HG02938 (cell line): Measurements from ENCODE around the gene PRICKLE3.
"Not testable (repeated sequence)": the region's sequence is repeated elsewhere in the genome, so short reads cannot be mapped to it uniquely, and the experiment has no call there.

Source experiments
- ATAC-seq: cut with Tn5 transposase; IDR thresholded peaks from one replicate; pipeline ENCODE4 v1.9.1; 2021; ENCODE audit warnings: mild to moderate bottlenecking, moderate library complexity; ENCODE audit not compliant: unreplicated experiment

PRICKLE3 gene

DNA sequence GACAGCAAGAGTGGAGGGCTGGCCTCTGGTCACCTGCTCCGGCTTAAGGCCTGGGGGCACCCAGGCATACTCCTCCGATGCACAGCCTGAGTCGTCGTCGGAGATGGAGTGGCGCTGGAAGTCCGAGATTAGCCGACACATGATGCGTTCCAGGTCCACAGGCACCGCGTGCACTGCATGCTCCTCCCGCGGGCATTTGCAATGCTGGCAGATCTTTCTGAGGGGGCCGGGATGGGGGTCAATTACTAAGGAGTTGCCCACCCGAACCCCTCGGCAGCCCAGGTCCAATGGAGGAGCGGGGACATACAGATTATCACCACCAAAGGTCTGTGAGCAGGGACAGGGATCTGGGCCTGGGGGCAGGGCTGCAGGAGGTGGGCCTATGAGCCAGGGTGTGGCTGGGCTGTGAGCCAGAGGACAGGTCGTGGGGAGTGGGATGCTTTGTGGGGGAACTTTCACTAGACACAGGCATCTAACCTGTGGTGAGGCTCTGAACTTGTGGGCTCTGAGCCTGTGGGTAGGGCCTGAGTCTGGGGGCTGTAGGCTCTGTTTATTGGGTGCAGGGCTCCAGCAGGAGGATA, 2.4 kb downstream of the PRICKLE3 start:
- no peak for ATAC-seq

DNA sequence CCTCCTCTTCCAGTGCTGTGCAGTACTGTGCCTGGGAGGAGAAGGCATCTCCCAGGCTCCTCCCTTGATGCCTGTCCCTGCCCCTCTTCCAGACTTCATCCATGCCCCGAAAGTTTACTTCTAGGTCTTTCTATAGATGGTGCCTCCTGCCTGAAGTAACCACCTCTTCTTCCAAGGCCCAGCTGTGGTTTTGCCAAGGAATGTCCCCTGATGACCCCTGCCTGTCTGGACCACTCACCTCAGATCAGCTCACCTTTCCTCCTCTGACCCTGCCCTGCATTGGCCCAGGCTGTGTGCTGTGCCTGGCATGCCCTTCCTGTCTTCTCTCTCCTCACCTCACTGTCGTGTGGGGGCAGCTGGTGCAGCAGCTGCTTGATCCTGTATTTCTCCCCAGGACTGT, 6.8 kb downstream of the PRICKLE3 start:
- ATAC-seq, result no peak

DNA sequence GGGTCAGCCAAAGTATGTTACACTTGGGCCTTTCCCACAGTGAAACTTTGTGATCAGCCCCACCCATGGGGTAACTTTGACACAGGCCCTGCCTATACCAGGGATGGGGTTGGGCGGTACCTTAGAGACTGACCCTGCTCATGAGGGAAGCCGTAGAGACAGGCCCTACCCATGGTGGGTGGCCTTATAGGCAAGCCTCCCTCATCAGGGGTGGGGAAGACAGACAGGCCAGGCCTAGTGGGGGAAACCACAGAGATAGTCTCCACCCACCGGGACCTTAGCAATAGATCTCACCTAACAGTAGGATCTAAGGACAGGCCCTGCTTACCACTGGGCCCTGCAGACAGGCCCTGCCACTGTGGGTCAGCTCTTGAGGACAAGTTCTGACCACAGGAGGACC, 7.6 kb downstream of the PRICKLE3 start:
- ATAC-seq, result no peak

DNA sequence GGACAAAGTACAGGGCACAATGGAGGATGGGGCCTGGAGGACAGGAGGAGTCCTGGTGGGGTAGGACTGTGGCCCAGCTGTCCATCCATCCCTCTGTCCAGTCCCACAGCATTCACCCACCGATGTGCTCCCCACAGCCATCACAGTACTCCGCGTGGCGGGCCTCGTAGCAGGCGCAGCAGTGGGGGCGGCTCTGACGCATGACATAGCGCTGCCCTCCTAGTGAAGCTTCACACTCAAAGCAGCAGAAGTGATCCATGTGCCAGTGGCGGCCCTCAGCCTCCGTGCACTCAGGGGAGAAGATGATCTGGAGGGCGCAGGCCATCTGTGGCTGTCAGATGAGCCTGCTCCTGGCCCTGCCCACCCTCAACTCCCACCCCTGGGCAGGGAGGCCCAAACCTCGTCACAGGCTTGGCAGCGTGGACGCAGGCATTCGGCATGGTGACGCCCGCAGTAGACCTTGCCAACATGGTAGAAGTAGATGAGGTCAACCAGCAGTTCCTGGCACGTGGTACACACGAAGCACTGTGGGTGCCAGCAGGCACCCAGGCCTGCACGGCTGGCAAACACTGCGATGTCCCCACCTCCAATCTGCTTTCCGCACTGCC, 8.2 kb downstream of the PRICKLE3 start:
- no peak for ATAC-seq

DNA sequence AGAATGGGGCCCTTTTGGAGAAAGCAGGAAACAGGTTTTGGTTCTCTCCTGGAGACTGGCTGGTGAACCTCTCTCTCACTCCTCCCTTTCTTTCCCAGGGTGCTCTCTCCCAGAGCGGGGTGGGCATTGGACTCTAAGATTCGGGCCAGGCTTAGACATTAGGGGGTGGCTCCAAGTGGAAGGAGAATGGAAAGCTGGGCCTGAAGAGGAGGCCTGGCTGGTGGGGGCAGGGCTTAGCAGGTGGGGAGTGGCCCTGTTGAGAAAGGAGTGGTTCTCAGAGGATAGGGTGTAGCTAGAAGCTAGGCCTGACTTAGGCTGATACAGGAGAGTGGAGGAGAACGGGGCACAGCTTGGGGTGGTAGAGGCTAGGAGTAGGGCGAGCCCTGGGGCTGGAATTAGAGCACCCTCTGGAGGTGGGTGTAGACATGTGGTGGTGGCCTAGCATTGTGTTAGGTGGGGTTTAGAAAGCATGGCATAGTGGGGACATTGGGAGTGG, 8.8 kb downstream of the PRICKLE3 start:
- ATAC-seq, result no peak

DNA sequence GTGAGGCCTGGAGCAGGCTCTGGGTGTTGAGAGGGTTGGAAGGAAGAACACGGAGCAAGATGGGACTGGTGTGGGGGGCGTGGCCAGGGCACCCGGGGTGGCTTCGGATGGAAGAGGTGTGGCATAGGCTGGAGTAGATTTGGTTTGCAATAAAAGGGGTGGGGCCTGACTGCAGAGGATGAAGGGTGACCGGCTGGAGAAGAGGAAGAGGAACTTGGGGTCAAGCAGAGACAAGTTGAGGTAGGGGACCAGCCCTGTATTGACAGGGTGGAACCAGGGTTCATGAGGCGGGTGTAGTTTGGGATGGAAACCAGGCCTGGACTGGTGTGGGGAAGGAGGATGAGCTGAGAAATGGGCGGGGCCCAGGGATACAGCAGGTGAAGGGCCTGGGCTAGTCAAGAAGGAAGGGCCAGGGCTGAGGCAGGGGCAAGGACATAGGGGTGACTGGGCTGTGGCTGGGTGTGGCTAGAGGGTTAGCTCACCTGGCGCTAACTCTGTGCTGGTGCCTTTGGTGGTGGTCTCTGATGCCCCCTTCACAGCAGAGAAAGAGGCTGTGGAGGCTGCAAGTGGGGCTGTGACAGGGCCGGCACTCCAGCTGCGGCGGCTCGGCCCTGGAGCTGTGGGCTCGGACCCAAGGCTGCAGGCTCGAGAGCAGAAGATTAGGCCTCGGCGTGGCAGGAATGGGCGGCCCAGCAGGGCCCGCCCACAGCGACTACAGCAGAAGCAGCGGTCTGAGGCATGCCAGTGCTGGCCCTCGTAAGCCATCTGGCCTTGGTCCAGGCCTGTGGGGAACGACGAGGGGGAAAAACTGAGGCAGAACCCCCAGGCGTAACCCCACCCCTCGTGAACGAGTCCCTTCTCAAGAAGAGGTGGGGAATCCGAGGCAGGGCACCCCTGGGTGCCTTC, 9.5 kb downstream of the PRICKLE3 start:
- no peak for ATAC-seq

DNA sequence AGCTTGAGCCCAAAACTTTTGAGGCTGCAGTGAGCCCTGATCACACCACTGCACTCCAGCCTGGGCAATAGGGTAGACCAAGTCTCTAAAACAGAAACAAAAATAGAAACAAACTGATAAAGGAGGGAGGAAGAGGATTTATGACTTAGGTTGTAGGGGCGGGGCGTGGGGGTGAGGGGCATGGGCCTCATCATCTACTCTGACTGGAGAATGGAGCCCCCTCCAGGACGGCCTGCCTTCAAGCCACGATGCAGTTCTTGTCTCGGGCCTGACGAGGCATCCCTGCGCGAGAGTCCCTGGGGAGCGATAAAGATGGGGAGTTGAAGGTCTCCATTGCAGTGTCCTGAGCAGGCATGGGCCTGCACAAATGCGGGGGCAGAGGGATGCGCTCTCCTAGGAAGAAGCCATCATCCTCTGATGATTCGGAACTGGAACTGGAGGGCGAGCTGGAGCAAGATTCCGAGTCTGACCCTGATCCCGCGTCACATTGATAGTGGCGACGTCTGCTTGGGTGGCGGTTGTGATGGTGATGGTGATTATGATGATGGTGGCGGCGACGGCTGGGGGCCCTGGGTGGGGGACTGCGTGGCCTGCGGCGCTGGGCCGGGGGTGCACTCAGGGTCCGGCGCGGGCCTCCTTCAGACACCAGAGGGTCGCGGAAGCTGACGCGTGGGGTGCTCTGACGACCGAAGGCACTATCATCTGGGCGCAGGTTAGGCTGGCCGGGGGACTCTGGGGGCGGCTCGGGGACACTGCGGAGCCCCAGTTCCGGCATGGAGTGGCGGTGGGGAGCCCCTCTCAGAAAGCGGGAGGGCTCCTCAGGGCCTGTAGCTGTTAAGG, 10.5 kb downstream of the PRICKLE3 start:
- no peak for ATAC-seq

DNA sequence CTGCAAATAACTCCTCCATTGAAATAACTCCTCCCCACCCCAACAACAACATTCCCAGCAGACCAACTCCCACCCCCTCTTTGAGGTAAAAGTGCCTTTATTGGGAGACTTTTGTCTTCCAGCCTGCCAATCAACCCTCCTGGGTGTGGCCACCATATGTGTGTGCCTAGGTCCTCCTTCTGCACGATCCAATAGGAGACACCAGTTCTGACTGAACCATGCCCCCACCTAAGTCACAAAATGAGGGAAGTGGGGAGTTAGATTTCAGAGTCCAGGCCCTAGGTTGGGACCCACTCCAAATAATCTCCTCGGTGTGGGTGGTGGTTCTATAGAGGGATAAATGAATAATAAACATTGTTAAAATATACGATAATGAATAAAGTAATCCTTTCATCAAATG, 11.4 kb downstream of the PRICKLE3 start:
- ATAC-seq, result no peak

DNA sequence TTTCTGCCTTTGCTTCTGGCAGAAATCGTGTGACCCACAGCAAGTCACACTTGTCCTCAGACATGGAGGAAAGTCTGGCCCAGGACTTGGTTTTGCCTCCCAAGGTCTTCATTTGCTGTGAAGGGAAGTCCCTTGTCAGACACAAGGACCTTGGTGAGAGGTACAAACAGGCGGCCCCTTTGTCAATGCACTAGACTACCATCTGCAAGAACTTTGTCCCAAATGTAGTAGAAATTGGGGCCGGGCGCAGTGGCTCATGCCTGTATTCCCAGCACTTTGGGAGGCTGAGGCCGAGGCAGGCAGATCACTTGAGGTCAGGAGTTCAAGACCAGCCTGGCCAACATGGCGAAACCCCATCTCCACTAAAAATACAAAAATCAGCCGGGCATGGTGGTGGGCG, 12.6 kb downstream of the PRICKLE3 start:
- not testable (repeated sequence) for ATAC-seq

DNA sequence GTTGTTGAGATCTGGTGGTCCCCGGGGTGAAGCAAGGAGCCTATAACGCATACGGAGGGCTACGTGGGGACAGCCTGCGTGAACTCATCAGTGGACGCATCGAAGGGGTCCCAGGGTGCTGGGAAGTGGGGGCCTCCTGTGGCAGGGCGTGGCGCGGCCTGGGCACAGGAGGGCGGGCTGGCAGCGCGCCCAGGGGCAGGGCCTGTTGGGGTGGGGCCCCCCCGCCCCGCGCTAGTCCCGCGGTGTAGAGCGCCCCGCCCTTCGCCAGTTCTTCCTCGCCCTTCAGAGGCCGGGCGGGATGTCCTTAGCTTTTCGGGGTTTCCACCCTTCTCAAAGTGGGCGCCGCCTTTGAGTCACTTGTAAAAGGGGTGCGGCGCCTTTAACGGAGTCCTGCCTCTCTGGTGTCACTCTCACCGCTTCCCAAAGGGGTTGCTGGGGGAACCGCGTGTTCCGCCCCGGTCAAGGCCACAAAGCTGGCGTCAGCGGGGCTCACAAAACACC, 13.8 kb downstream of the PRICKLE3 start:
- ATAC-seq, result peak; percentile 77

DNA sequence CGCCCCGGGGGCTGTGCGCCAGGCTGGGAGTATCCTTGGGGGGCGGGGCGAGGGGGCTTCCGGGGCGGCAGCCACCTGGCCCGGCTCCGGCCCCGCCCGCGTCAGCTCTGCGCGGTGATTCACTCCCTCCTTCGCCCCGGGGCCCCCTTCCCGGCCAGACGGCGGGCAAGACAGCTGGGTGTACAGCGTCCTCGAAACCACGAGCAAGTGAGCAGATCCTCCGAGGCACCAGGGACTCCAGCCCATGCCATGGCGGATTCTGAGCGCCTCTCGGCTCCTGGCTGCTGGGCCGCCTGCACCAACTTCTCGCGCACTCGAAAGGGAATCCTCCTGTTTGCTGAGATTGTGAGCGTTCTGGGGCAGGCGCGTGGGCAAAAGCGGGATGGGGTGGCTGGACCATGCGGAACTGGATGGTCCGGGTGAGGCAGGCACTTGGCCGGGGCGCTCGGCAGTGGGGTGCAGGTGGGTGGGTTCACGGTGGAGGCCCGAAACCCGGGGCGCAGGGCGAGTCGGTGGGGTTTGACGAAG, 14.4 kb downstream of the PRICKLE3 start, which contains the start of gene PLP2:
Gene PLP2, plus strand, starts transcription at position 147 of the 528 bp plus-strand sequence. Its CDS starts 103 bp downstream, at position 250.
- ATAC-seq, result no peak

DNA sequence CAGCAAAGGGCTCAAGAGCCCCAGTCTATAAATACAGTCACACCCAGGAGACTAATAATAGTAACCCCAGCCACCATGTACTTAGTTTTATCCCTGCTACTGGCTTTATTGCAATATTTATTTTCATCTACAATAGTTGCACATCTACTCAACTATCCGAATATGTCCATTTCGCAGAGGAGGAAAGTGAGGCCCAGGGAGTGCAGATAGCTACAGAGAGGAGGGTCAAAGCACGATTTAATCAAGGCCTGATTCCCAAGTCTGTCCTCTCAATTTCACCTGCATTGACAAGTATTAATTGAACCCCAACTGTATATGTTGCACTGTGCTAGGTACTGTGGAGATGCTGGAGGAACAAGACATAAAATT, 18.4 kb downstream of the PRICKLE3 start:
- ATAC-seq, result no peak

DNA sequence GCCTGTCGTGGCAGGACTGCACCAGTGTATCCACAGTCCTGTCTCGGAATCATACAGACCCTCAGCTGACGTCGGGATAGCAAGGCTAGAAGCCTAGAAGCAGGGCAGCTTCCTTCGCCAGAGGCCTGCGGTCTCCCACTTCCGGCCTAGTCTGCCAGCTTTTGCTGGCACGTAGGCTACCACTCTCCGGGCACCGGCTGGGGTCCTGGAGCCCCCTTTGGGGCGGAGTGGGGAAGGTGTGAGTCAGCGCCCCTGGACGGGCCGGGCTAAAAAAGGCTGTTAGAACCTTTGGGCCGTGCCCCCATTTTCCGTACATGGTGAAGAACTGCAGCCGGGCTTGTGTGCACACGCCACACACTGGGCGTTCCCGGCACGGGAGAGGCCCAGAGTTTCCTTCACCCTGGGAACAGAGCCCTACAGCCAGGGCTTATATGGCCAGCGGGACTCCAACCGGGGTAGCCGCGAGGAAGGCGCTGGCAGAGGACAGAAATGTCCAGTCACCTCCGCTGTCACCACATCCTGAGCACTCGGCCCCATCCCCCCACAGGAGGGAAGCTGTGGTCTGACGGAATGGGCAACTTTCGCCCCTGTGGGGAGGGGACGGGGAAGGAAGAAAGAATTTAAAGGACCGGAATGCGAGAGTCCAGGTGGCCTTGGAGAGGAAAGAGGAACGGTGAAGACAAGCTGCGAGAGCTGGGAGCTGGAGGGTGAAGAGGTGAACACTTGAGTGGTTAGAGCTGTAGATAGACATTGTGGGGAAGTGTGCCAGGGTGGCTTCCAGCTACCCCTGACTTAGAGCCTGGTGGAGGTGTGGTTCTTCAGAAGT, 19.0 kb downstream of the PRICKLE3 start:
- peak; percentile 23 for ATAC-seq

DNA sequence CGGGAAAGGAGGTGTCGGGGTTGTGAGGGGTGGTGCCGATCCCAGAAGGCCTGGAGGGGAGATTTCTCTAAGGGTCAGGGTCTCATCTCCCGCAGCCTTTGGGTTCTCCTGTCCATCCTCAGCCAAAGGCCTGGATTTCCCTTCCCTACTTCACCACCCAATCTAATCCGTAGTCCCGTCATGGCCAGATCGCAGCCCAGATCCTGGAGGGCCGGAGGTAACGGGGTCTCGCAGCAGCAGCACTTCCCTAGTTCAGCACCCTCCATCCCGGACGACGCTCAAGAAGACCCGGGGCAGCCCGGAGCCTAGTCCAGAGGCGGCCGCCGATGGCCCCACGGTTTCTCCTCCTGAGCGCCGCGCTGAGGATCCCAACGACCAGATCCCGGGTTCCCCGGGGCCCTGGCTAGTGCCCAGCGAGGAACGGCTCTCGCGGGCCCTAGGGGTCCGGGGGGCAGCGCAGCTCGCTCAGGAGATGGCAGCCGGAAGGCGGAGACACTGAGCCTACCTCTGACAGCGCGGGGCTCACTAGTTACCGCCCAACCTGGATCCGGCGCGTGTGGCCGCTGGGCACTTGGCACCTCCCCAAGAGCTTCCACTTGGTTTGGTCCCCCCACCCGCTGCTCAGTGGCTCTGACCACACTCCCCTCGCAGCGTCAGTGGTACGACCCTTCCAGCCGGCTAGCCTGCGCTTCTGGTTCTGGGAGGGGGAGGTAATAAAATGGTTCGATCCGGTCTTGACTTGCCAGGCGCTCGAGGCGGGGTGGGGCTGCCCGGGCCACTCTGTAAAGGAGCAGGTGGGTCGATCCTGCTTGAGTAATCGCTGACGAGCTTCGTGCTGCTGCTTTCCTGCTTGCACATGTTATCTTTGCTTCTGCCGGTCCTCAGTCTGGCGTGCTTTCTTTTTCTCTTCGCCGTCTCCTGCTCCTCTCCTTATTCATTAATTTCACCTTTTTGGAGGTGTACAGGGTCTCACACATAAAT, 20.0 kb downstream of the PRICKLE3 start:
- peak; percentile 34 for ATAC-seq

DNA sequence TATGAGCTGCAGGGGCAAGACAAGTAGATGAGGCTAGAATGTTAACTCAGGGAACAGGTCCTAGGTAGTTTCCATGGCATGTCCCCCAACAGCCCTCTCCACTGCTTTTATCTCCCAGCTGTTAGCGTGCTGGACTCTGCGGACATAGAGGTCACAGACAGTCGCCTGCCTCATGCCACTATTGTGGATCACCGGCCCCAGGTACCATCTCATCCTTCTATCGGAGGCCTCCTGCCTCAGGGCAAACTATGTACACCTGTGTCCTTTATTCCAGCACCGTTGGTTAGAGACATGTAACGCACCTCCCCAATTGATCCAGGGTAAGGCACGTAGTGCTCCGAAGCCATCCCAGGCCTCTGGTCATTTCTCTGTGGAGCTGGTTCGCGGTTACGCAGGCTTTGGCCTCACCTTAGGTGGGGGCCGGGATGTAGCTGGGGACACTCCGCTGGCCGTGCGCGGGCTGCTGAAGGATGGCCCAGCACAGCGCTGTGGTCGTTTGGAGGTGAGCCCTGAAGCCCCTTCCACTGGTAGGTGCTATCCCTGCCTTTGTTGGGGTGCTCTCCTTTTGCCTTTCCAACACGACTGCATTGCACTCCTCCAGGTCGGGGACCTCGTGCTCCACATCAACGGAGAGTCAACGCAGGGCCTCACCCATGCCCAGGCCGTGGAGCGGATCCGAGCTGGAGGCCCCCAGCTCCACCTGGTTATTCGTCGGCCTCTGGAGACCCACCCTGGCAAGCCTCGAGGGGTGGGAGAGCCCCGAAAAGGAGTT, 21.4 kb downstream of the PRICKLE3 start:
- no peak for ATAC-seq

DNA sequence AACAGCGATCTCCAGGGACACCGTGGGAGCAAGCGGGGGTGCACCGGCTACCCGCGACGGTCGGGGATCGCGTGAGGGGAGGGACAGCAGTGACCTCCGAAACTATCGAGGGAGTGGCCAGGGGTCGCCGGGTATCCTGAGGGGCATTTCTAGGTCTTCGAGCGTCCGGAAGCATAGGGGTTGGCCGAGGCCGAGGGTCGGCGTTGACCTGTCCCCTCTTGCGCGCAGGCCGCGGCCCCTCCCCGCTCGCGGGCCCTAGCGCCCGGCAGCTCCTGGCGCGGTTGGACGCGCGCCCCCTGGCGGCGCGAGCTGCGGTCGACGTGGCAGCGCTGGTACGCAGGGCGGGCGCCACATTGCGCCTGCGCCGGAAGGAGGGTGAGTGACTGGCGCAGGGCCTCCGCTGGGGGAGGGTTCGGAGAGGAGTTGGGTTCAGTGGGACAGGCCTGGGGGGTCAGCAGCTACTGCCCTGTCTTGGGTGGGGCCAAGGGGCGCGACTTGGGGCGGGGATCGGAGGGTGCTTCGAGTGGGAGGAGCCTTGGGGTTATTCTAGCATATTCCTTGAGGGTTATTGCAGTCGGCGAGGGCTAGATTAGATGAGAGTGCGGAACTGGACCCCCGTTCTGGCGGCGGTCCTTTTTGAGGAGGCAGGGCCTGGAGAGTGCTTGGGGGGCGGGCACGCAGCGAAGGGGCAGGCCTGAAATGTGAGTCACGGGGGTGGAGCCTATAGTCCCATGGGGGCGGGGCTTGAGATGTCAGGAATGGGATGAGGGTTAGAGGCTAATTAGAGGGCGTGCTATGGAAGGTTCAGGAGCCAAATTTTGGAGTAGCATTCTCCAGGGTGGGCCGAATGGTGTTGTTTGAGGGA, 22.4 kb downstream of the PRICKLE3 start:
- peak; percentile 55 for ATAC-seq

DNA sequence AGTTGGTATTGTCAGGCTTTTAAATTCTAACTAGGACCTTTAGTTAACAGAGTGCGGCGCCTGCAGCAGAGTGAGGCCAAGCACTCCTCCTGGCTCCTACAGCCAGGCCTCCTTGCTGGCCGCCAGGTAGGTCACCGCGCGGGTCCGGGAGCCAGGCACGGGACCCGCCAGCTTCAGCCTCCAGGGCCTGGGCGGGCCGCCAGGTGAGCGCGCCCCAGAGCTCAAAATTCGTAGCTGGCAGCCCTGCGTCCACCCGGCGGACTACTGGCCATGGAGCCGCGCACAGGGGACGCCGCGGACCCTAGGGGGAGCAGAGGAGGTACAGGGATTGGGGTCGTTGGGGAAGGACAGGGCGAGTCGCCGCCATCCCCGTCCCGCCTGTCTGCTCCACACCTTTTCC, 23.6 kb downstream of the PRICKLE3 start, which contains the start of gene MAGIX:
Gene MAGIX, plus strand, starts transcription at position 139 of the 400 bp plus-strand sequence. Its CDS starts 132 bp downstream, at position 271.
- ATAC-seq, result no peak
